Occipital lobe (tissue), 3 donors: ENCODE results near the gene DENND2C. TPM values are rescaled to one million over a fixed set of nuclear protein-coding genes. Genes with fewer than 3 reads are reported as not detected.

Experiments
- DNase-seq: peaks from one replicate; lab custom pipeline; 2025; lab: John Stamatoyannopoulos, UW
- small RNA-seq: library from RNA; depleted of rRNA; stranded (forward); fragments of <200 nt; gene quantifications from one replicate; pipeline ENCODE3, GENCODE V24; 2014
- total RNA-seq: library from RNA; depleted of rRNA; stranded (reverse); fragments of >200 nt; gene quantifications from one replicate; pipeline ENCODE4 v1.2.3, GENCODE V29; 2014

DENND2C gene
- total RNA-seq, 1 donor from 2014 or later = 1.6 TPM

DNA sequence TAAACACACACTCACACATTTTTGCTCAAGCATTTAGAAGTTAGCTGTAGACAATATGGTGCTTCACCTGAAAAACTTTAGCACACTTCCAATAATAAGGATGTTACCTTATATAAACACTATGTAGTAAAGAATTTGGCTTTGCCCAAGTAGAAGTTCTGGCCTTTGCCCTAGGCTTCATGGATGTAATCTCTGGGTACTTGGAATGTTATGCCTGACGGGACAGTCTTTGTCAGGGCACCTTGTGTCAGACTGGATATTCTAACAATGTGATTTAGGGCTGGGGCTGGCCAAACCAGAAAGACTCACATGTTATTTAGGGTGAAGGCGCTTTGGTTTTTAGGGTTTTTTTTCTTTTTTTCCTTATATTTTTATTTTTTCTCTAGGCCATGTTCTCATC, 124.1 kb downstream of the DENND2C start:
- DNase-seq = no peak

- DNase-seq = no peak
Measured at GRCh38 chr1:114545315-114545714, 124.5 kb downstream of the DENND2C start.

DNA sequence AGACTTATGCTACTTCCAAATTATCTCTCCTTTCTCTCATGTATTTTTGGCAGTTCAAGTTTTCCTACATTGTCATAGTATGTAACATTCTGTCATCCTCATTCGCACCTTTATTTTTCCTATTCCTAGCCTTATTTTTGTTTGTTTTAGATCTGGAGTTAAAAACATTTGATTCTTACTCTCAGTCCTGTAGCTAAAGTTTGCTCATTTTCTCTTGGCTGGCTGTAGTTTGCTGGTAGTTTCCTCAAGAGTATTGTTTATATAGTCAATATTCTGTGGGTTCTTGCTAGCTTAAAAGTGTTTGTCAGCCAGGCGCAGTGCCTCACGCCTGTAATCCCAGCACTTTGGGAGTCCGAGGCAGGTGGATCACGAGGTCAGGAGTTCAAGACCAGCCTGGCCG, 129.0 kb downstream of the DENND2C start:
- no peak for DNase-seq

- no peak for DNase-seq
Measured at GRCh38 chr1:114540272-114540671, 129.6 kb downstream of the DENND2C start.

DNA sequence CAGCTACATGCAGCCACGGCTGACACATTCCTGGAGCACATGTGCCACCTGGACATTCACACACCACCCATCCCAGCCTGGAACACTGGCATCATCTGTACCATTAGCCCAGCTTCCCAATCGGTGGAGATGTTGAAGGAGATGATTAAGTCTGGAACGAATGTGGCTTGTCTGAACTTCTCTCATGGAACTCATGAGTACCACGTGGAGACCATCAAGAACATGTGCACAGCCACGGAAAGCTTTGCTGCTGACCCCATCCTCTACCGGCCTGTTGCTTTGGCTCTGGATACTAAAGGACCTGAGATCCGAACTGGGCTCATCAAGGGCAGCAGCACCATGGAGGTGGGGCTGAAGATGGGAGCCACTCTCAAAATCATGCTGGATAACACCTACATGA, 133.8 kb downstream of the DENND2C start:
- no peak for DNase-seq

DNA sequence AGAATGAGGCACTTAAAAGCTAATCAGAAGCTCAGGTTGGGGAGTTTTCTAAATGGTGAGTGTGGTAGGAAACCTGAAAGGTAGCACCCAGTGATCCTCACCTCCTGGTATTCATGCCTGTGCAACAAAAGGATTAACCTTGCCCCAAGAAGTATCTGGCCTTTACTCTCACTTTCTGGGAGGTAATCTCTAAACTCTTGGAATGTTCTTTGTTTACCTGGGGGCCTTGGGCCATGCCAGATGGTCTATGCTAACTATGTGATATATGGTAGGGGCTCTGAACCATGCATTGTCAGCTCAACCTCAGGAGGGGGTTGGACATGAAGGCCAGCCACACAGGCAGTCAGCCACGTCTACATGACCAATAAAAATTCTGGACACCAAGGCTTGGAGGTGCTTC, 134.4 kb downstream of the DENND2C start:
- DNase-seq = no peak

Small RNA genes within 50 kb of the gene (small RNA-seq; reads per million reads assigned to genes)
- not detected for gene RN7SL432P

Other genes with a start within 250 kb of the DENND2C start
- gene TRIM33, start 158.8 kb downstream of the DENND2C start, total RNA-seq = 85.6 TPM
- gene BCAS2, start 88.4 kb downstream of the DENND2C start, total RNA-seq = 48.4 TPM
- gene AMPD1, start 25.5 kb upstream of the DENND2C start, total RNA-seq = not detected
- gene NRAS, start 46.7 kb upstream of the DENND2C start, total RNA-seq = 68.0 TPM
- gene CSDE1, start 87.9 kb upstream of the DENND2C start, total RNA-seq = 794 TPM
- gene SIKE1, start 110.6 kb upstream of the DENND2C start, total RNA-seq = 93.9 TPM
- gene SYCP1, start 184.8 kb upstream of the DENND2C start, total RNA-seq = not detected